ENCODE data around the gene KRT17. TPM values are rescaled to one million over a fixed set of nuclear protein-coding genes. Genes with fewer than 3 reads are reported as not detected.

KRT17 gene
- total and polyA plus RNA-seq, 12 donors = 0.07 TPM; not detected in 11

DNA sequence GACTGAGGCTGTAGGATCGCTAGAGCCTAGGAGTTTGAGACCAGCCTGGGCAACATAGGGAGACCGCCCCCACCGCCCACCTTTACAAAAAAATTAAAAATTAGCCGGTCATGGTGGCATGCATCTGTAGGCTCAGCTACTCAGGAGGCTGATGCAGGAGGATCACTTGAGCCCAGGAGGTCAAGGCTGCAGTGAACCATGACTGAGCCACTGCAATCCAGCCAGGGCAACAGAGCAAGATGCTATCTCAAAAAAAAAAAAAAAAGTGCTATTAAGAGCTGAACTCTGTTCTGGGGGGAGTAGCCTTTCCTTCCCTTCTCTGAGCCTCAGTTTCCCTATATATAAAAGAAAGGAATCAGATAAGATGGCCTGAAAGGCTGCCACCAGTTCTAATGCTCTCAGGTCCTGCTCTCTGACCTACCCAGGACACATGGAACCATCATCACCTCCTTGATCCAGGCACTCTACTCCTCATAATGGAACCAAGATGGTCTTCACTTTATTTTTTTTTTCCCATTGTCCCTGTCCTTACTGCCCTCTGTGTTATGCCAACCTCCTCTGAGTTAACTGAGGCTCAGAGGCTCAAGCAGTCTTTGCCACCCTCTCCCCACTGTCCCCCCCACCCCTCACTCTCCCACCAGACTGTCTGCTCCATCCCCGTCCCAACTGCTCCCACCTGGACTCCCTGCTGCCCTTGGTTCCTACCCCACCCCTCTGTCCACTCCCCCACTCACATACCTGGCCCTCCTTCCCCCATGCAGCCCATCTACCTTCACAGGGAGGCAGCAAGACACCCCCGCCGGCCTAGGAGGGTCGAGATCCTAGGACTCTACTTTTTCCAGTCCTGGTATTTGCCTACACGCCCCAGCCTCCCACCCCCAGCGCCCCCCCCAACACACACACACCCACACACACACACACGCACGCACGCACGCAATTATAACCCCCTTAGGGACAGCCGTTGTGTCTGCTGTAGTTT lies 40.5 kb upstream of the KRT17 start:
- Histone ChIP-seq H3K27me3 (no peaks in the 10 kb centered on the region), H3K4me1 (peaks cover 0 to 34% (median 14%) of the 10 kb centered on the region in 9 donors), H3K9me3 (no peaks in the 10 kb centered on the region), H3K4me3 (peak overlapping the region; percentile 43 to 68 (median 58)), H3K27ac (peak overlapping the region in 1 of 10 donors; percentile 89), H3K36me3 (no peaks in the 10 kb centered on the region)
- DNase-seq (no peak), ATAC-seq (no peak)
- intact Hi-C loops (cut with DNase I) = loop anchor here (5.0 to 10.0 kb wide), 10 partner anchors 113 to 1050 kb away; no protein-coding TSS in a partner anchor
- TF ChIP-seq, protein P1, sequence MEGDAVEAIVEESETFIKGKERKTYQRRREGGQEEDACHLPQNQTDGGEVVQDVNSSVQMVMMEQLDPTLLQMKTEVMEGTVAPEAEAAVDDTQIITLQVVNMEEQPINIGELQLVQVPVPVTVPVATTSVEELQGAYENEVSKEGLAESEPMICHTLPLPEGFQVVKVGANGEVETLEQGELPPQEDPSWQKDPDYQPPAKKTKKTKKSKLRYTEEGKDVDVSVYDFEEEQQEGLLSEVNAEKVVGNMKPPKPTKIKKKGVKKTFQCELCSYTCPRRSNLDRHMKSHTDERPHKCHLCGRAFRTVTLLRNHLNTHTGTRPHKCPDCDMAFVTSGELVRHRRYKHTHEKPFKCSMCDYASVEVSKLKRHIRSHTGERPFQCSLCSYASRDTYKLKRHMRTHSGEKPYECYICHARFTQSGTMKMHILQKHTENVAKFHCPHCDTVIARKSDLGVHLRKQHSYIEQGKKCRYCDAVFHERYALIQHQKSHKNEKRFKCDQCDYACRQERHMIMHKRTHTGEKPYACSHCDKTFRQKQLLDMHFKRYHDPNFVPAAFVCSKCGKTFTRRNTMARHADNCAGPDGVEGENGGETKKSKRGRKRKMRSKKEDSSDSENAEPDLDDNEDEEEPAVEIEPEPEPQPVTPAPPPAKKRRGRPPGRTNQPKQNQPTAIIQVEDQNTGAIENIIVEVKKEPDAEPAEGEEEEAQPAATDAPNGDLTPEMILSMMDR (IDR thresholded peaks at IDR 0.05) = no peak
- WGBS, 2 donors = 55 to 56% methylated on average over 15 of the region's 15 CpGs

GRCh38 chr17:41664172-41664457 lies 39.7 kb upstream of the KRT17 start:
- Histone ChIP-seq H3K36me3 (no peaks in the 10 kb centered on the region), H3K4me1 (peaks cover 0 to 34% (median 14%) of the 10 kb centered on the region in 9 donors), H3K4me3 (no peak overlapping the region), H3K27ac (no peak overlapping the region), H3K27me3 (no peaks in the 10 kb centered on the region), H3K9me3 (no peaks in the 10 kb centered on the region)
- ATAC-seq (no peak), DNase-seq (no peak)
- TF ChIP-seq, protein P1 (IDR thresholded peaks at IDR 0.05) = no peak
- 57 to 68% methylated on average over 2 of the region's 2 CpGs for WGBS, 2 donors
- intact Hi-C loops (cut with DNase I) = loop anchor here (5.0 to 10.0 kb wide), 10 partner anchors 112 to 1049 kb away; no protein-coding TSS in a partner anchor

DNA sequence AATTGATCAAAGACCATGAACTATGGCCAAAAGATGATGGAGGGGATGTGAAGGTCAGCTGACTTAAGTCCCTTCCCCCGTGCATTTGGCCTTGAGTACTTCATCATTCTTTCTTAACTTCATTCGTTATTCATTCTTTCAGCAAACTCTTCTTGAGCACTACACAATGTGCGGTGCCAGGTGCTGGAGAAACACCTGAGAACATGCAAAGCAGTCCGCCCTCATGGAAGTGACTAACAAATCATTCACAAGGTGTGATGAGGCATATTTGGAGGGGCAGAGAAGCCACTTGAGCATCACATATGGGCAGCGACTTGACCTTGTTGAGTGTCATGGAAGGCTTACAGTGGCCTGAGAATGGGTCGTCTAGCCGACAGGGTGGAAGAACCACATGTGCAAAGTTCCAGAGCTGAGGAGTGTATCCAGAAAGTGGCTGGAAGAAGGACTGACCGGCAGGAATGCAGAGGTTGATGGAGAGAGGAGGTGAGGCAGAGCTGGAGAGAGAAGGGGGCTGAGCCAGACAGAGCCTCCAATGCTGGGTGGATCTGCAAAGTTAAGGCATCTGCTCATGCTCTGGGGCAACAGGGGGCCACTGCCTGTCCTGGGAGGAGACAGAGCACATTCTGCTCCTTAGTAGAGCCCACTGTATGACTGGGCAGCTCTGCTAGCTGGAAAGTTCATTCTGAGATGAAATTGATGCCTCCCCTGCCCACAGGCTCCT lies 39.2 kb upstream of the KRT17 start:
- DNase-seq = no peak

More for the DNA sequence above, 39.2 kb upstream of the KRT17 start:
- Histone ChIP-seq H3K4me3 (no peak overlapping the region), H3K9me3 (no peaks in the 10 kb centered on the region), H3K4me1 (peaks cover 0 to 33% (median 14%) of the 10 kb centered on the region in 9 donors), H3K27ac (no peak overlapping the region), H3K27me3 (no peaks in the 10 kb centered on the region), H3K36me3 (no peaks in the 10 kb centered on the region)
- intact Hi-C loops (cut with DNase I) = loop anchor here (2.0 to 10.0 kb wide), 15 partner anchors 15 to 1049 kb away; no protein-coding TSS in a partner anchor
- no peak for ATAC-seq
- TF ChIP-seq, protein P1 (IDR thresholded peaks at IDR 0.05) = no peak
- WGBS, 2 donors = 64 to 67% methylated on average over 8 of the region's 8 CpGs

Data from heart right ventricle (tissue), 16 donors.